NCI-H345 treated with DMSO at 0.1 percent for 48 hours (cell line): ENCODE results near the gene MPZL1.

Experiments used
- DNase-seq: peaks from one replicate; lab custom pipeline; 2025; ENCODE audit not compliant: unreplicated experiment; lab: John Stamatoyannopoulos, UW

MPZL1 gene

GRCh38 chr1:167695147-167695546 lies 26.6 kb upstream of the MPZL1 start:
- DNase-seq: no peak

DNA sequence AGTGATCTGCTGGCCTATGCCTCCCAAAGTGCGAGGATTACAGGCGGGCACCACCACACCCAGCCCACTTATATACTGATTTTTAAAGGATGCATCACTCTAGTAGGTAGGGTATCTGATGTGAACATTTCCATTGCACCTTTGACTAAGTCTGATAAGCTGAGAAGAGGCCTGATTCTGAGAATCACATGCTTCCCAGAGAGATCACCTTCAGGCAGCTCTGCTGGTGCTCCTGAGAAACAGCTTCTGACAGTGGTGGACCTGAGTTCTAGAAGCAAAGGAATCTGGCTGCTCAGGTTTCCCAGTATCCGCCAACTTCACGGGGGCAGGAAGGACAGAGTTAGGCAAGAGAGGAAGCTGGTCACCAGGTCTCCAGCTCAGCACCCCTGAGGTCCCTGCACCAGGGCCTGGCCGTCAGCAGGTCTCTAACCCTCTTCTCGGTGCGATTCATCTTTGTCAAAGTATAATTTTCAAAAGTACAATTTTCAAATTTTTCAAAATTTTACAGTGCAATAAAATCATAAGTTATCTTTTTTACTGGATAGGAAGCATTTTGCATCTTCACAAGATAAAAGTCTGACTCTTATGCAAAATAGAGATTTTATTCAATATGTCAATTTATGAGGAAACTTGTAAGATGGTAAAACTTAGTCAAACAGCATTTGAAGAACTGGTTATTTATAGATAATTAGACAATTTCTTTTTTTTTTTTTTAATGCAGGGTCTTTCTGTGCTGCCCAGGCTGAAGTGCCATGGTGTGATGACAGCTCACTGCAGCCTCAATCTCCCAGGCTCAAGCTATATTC lies 25.8 kb upstream of the MPZL1 start:
- DNase-seq: no peak

GRCh38 chr1:167697667-167698141 lies 24.1 kb upstream of the MPZL1 start:
- no peak for DNase-seq

- no peak for DNase-seq
Observed at GRCh38 chr1:167698313-167698712, 23.5 kb upstream of the MPZL1 start.

GRCh38 chr1:167701510-167701909 lies 20.3 kb upstream of the MPZL1 start:
- DNase-seq: no peak

DNA sequence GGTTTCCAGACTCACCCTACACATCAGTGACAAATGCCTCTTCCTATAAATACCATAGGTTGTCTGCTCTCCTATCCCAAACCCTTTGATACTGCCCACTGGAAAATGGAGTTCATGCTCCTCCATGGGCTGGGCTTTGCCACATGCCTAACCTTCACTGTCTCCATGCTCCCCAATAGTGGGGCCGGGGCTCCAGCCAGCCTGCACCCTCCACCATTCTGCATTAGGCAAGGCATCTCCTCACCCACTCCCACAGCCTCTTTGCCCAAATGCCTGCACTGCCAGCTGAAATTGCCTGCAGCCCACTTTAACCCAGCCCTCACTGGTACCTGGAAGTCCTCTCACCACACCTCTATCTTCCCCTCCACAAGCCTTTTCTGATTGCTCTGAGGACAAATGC lies 18.2 kb upstream of the MPZL1 start:
- no peak for DNase-seq

DNA sequence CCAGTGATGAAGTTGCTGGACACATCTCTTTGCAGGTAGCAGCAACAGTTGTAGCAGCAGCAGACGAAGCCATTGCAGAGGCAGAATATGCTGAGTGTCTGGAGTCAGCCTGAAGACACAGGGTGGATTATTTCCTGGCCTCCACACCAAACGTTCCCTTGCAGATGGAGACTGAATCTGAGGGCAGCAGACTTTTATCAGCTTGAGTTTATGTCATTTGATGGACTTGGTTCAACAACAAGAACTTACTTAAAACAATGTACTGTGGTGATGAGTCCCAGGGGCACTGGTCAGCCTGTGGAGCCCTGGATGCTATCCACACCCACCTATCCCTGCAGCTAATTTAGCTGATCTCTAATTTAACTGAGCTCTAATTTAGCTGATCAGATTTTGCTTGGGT lies 17.1 kb upstream of the MPZL1 start:
- DNase-seq: no peak

DNA sequence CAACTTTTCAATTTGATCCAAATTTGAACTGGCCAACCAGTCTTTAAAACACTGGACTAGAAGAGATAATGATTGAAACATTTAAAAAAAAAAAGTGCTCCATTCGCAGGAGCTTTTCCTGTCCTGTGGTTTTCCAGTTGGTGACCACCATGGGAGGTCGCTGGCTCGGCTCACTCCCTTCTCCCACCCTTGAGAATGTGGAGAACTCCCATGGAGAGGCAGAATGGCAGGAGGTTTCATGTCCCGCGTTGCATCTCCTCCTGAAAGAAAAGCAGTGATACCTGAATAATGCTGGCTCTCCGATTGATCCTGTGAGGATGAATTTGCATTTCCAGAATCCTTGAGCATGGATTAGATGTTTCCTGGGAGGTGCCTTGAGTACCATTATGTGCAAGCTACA lies 16.5 kb upstream of the MPZL1 start:
- no peak for DNase-seq

DNA sequence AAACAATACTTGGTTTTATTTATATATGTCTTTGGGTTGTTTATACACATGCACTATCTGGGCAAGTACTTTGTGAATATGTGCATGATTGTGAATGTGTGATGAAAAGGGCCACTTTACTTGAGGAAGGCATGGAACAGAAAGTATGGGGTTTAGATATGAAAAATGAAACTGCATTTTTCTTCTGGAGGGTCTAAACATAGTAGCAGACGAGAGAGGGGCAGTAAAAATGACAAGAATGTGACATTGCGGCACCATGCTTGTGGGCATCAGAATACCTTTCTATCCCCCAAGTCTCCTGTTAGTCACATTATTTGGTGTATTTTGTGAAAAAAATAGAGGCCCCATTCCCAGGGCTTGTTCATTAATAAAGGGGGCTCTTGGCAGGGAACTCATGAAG lies 15.4 kb upstream of the MPZL1 start:
- no peak for DNase-seq

DNA sequence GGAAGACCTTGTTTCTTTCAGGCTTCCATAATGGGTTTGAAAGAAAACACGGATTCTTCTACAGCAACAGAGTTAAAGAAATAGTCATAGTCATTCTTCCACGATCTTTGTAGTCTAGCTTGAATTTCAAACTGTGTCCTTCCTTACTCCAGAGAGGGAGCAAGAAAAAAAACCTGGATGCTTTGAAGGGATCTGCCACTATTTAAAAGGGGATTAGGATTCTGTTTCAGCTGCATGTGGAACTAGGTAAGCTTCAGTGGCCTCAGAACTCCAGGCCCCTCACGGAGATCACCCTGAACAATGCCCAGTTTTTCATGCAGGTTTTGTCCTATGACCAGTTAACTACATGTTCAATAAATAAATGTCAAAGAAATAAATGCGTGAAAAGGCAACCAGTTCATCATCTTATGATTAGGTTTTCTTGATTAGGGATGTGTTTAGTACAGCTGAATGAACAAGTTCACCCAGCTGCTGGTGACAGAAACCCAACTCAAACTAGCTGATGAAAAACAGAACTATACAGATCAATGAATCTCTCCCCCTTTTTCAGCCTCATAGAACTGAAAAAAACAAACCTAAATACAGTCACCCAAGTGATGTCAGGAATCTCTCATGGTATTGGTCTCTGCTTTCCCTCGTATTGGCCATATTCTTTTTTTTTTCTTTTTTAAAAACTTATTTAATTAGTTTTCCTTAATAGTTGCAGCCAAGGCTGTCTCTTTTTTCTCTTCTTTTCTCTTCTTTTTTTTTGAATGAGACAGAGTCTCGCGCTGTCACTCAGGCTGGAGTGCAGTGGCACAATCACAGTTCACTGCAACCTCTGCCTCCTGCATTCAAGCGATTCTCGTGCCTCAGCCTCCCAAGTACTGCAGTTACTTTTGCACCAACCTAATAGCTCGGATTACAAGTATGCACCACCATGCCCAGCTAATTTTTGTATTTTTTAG lies 14.6 kb upstream of the MPZL1 start:
- DNase-seq: no peak

GRCh38 chr1:167707942-167708341 lies 13.8 kb upstream of the MPZL1 start:
- DNase-seq: no peak

DNA sequence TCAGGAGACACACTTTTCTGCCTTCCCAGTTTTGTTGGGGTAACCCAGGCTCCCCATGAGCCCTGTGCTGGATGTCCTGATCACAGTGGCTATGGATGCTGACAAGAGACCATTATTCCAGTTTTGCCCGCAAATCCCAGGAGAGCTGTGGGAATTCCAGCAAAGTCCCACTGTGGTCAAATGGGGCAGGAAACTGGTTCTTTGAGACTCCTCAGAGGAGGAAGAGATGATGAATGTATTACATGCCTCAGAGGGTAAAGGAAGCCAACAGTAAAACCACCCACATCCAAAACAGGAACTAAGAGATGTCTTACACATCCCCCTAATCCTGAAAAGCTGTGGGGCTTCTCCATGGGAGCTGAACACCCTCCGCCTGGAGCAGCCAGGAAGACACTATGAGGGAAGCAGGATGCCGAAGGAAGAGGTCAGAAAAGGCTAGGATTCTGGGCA lies 12.8 kb upstream of the MPZL1 start:
- no peak for DNase-seq

DNA sequence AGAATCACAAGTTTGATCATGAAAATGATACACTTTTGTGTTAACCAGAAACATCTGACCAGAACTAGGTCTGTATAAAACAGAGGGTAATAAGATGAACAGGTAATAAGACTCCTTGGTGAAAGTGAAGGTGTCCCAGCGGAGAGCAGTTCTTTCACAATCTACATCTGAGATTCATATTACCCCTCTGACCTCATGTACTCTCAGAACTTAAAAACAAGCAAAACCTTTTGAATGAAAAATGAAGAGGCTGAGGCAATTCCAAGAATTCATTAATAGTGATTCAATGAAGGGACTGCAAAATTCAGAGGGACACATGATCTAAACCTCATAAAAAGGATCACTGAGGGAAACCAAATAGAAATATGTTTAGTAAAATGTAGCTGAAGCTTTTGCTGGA lies 10.9 kb upstream of the MPZL1 start:
- no peak for DNase-seq

GRCh38 chr1:167711797-167712196 lies 10.0 kb upstream of the MPZL1 start:
- DNase-seq: no peak

DNA sequence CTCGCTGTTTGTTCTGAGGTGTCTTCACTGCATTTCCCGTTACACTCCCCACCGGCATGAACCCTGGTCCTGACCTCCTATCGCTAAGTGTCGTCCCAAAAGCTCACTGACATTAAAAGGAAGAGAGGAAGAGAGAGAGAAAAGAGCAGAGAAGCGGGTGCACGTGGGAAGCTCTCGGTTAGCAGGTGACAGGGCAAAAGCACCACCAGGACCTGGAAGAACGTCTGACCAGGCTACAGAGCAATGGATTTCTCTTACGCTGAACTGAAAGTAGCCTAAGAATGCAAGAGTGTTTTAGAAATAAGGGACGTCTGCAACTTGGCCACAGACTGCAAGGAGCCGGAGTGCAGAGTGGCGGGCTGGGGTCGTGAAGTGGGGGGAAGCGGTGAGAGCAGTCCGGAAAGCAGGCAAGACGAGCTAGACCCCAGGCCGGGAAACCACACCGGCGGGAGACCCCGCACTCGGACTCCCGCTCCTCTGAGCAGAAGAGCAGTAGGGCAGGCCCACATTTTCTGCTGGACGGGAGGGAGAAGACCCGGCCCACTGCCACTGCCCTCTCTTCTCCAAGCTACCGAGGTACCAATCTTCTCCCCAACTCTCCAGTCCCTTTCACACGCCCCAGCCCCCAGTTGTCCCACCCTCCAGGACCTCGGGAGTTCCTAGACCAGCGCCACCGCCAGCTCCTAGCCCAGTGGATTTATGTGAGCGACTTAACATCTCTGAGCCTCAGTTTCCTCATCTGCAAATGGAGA lies 8.3 kb upstream of the MPZL1 start:
- DNase-seq: no peak

DNA sequence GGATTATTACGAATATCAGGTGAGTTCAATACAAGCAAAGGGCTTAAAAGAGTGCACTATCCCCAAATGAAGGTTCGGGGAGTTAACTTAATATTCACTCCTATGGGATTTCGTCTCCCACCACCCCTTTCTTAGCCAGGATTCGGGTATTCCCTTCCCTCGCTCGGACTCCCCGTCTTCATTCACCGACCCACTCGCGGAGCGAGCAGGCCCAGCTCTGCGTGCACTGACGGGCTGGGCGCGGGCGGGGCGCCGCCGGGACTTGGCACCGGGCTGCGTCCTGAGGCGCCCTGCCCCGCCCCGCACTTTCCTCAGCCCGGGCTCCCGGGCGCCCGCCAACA lies 7.7 kb upstream of the MPZL1 start:
- no peak for DNase-seq

DNA sequence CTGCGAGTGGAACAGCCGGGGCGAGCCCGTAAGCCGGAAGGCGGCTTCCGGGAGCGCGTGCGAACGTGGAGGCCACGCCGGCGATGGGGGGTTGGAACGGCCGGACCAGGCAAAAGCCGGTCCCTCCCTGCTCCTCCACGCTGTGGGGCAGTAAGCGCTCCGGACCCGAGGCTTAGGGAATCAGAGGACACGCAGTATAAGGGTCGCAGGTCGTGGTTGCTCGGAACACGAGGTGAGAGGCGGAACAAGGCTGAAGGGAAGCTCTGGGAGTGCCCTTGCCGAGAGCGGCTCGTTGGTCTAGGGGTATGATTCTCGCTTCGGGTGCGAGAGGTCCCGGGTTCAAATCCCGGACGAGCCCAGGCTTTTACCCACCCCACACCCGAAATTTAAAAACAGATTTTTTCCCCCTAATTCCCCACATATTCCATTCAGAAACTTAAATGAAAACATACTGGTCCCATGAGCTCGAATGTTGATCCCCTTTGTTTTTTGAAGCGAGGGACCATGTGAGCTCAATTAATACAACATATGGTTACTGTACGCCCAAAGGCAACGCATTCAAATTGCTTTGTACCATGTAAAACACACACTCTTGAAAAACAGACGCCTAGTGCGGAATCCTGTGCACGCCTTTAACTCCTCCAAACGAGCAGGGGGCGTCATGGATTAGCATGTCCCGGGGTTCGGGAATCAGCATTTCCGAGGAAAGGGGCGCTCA lies 7.2 kb upstream of the MPZL1 start:
- DNase-seq: peak; percentile 81

DNA sequence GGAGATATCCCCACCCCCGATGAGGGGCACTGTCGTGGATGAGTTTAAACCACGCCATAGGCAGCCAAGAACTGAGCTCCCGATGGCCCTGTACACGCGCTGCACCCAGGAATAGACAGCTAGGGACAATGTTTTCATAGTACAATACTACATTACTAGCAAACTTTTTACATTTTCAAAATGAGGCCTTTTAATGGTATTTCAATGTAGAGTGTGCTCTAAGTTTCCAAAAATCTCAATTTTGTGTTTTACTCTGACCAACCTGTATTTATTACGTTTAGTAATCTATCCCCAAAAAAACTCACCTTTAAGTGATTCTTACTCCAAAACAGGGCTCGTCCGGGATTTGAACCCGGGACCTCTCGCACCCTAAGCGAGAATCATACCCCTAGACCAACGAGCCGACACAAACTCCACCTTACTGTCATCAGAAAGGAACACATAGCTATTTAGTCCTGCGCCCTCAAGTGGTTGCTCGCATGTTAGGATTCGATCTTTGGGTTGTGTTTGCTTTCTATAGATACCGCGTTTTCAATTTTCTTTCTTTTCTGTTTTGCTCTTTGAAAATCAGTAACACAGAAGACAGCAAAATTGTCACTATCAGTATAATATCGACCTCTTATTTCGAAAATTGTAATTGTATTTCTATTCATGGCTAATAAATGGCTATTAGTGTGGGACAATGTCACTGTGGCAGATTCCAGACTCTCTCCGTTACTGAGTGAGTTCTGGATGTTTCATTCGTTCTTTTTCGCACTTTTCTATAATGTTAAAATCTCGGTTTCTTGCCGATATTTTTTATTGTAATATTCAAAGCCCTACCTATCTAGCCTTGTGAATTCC lies 6.4 kb upstream of the MPZL1 start:
- DNase-seq: peak; percentile 87

GRCh38 chr1:167716000-167716271 lies 5.8 kb upstream of the MPZL1 start:
- peak; percentile 69 for DNase-seq

DNA sequence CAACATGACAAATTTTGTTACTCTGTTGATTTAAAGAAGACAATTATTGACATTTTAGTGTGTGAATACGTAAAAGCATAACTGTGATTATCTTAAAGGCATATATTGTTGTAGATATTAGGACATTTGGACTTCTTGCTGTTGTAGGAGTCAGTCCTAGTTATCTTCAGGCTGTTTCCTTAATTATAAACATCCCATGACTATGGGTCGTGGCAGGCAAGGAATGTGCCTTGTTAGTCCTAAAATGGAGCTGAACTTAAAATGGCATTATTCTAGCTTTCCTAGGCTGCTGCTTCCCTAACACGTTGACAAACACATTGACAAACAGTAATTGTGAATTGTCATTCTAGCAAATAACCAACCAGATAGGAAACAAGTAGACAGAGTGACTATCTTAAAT lies 4.4 kb upstream of the MPZL1 start:
- DNase-seq: no peak
